ENCODE data around the gene IFT122.
"Not testable (repeated sequence)": the region's sequence is repeated elsewhere in the genome, so short reads cannot be mapped to it uniquely, and the experiment has no call there.

Gene IFT122

DNA sequence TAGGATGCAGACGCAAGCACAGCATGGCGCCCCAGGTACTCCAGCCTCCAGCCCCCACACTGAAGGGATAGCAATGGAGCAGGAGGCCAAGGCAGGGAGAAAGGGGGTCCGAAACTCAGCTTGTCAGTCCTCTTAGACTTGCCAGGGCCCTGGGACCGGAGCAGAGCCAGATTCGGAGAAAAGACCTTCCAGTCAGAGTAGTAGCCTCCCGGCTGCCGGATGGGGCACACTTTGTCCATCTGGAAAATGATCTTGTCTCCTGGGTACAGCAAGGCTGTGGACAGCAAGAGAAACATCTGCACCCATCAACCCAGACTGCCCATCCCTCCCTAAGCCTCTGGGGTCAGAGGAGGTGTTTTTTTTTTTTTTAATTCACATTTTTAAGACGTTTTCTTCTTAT is 35.9 kb upstream of the IFT122 start:
- no peaks in the 10 kb centered on the region for H3K36me3 ChIP-seq (ENCODE audit: control insufficient read depth, insufficient read depth, low read length)
- DNase-seq (ENCODE audit: extremely low read depth, insufficient read length) = no peak
- TF ChIP-seq CTCF (IDR thresholded peaks at IDR 0.05; ENCODE audit: insufficient read depth, low read length, poor library complexity, severe bottlenecking) = no peak
- H3K27me3 ChIP-seq (replicated peaks; ENCODE audit: control insufficient read depth, insufficient read depth, low read length) = no peaks in the 10 kb centered on the region
- H3K4me3 ChIP-seq (replicated peaks; ENCODE audit: low read depth, low read length) = no peak overlapping the region

DNA sequence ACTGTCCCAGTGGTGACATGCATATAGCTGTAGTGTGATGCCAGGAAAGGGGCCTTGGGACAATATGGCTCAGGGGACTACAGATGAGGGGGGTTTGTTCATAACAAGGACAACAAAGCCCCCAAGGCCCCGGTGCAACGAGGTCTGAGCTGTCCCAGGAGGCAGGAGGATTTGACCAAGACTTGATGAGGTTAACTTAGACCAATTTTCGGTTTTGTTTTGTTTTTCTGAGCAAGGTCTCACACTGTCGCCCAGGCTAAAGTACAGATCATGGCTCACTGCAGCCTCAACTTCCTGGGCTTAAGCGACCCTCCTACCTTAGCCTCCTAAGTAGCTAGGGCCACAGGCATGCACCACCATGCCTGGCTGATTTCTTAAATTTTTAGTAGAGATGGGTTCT is 35.4 kb upstream of the IFT122 start:
- TF ChIP-seq CTCF (IDR thresholded peaks at IDR 0.05; ENCODE audit: insufficient read depth, low read length, poor library complexity, severe bottlenecking) = no peak
- H3K36me3 ChIP-seq (ENCODE audit: control insufficient read depth, insufficient read depth, low read length) = no peaks in the 10 kb centered on the region
- H3K4me3 ChIP-seq (replicated peaks; ENCODE audit: low read depth, low read length) = no peak overlapping the region
- no peaks in the 10 kb centered on the region for H3K27me3 ChIP-seq (replicated peaks; ENCODE audit: control insufficient read depth, insufficient read depth, low read length)
- DNase-seq (ENCODE audit: extremely low read depth, insufficient read length) = no peak

GRCh38 chr3:129409541-129409940 is 30.5 kb upstream of the IFT122 start:
- H3K4me3 ChIP-seq (replicated peaks; ENCODE audit: low read depth, low read length) = no peak overlapping the region
- no peaks in the 10 kb centered on the region for H3K27me3 ChIP-seq (replicated peaks; ENCODE audit: control insufficient read depth, insufficient read depth, low read length)
- no peaks in the 10 kb centered on the region for H3K36me3 ChIP-seq (ENCODE audit: control insufficient read depth, insufficient read depth, low read length)
- TF ChIP-seq CTCF (IDR thresholded peaks at IDR 0.05; ENCODE audit: insufficient read depth, low read length, poor library complexity, severe bottlenecking) = no peak
- no peak for DNase-seq (ENCODE audit: extremely low read depth, insufficient read length)

- DNase-seq (ENCODE audit: extremely low read depth, insufficient read length) = no peak
- Histone ChIP-seq H3K27me3 (replicated peaks; ENCODE audit: control insufficient read depth, insufficient read depth, low read length) (no peaks in the 10 kb centered on the region), H3K4me3 (replicated peaks; ENCODE audit: low read depth, low read length) (no peak overlapping the region), H3K36me3 (ENCODE audit: control insufficient read depth, insufficient read depth, low read length) (no peaks in the 10 kb centered on the region)
- TF ChIP-seq CTCF (IDR thresholded peaks at IDR 0.05; ENCODE audit: insufficient read depth, low read length, poor library complexity, severe bottlenecking) = no peak
Measured at GRCh38 chr3:129410971-129411370, 29.1 kb upstream of the IFT122 start.

GRCh38 chr3:129412542-129413198 is 27.4 kb upstream of the IFT122 start:
- DNase-seq (ENCODE audit: extremely low read depth, insufficient read length) = no peak
- Histone ChIP-seq H3K36me3 (ENCODE audit: control insufficient read depth, insufficient read depth, low read length) (no peaks in the 10 kb centered on the region), H3K27me3 (replicated peaks; ENCODE audit: control insufficient read depth, insufficient read depth, low read length) (no peaks in the 10 kb centered on the region), H3K4me3 (replicated peaks; ENCODE audit: low read depth, low read length) (no peak overlapping the region)
- TF ChIP-seq CTCF (IDR thresholded peaks at IDR 0.05; ENCODE audit: insufficient read depth, low read length, poor library complexity, severe bottlenecking) = no peak

DNA sequence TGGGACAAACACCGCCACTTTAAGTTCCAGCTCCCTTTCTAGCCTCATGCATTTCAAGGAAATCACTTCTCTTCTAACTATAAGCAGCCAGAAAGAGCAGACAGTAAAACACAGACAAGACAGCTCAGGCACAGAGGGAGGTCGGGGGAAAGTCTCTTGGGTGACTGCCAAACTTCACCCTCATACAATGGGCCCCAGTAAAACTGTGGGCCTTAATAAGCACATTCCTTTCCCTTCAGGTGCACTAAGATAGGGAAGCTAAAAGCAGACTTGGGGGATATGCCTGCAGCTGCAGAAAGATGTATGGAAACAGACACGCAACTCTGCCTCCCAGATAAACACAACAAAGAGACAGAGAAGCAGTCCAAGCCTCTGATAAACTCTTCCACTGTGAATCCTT is 26.8 kb upstream of the IFT122 start:
- not testable (repeated sequence) for H3K4me3 ChIP-seq (replicated peaks; ENCODE audit: low read depth, low read length); DNase-seq (ENCODE audit: extremely low read depth, insufficient read length); H3K27me3 ChIP-seq (replicated peaks; ENCODE audit: control insufficient read depth, insufficient read depth, low read length); H3K36me3 ChIP-seq (ENCODE audit: control insufficient read depth, insufficient read depth, low read length)
